Measurements from ENCODE around the gene CNTNAP2. TPM values are rescaled to one million over a fixed set of nuclear protein-coding genes. Genes with fewer than 3 reads are reported as not detected.
A peak's percentile ranks its signal among the peaks of the same experiment; 100 is the strongest.

Gene CNTNAP2
- total and polyA plus RNA-seq, 2 experiments from 2014 or later, result not detected

DNA sequence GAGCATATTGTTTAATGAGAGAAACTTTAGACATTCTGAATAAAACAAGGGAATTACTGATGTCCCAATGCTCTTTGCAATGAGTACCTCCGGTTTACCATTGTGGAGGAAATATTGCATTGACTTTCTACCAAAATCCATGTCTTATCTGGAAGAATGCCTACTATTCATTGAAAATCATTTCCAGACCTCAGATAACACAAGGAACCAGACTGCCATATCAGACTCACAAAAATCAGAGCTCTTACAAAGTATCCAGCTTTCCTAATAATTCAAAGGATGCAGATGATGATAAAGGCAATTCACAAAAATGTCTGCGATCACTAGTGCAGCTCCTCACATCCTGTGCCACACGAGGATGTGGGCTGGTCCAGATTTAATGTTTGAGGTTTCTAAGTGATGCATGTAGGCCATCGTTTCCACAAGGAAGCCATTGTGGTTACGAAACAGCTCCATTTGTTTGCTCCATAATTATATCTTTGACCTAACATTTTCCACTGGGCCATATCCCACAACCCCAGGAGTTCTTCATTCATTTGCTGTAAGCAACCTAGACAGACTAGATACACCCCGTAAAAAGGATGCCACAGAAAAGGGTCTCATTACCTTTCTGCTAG is 1642.8 kb downstream of the CNTNAP2 start:
- no peaks in the 10 kb centered on the region for H3K36me3 ChIP-seq (ENCODE audit: low read depth)
- H3K4me2 ChIP-seq (ENCODE audit: unreplicated experiment), result no peak overlapping the region
- no peaks in the 10 kb centered on the region for H3K4me1 ChIP-seq (ENCODE audit: insufficient read depth)
- no peaks in the 10 kb centered on the region for H3F3A ChIP-seq (ENCODE audit: insufficient read depth)
- DNase-seq, result no peak
- H3K4me3 ChIP-seq, result no peak overlapping the region
- in situ Hi-C loops (cut with MboI), result no loop called here
- TF ChIP-seq EZH2 (IDR thresholded peaks at IDR 0.05; ENCODE audit: insufficient read depth, poor library complexity, severe bottlenecking), result no peak
- no peak for TF ChIP-seq EZH2phosphoT487 (IDR thresholded peaks at IDR 0.05; ENCODE audit: insufficient read depth, low read depth)
- H2AFZ ChIP-seq, result no peak overlapping the region
- no peaks in the 10 kb centered on the region for H4K20me1 ChIP-seq (ENCODE audit: insufficient read depth)
- no peaks in the 10 kb centered on the region for H3K79me2 ChIP-seq (ENCODE audit: insufficient read depth)
- no peaks in the 10 kb centered on the region for H3K9me2 ChIP-seq (ENCODE audit: insufficient read depth)
- H3K27ac ChIP-seq, result no peak overlapping the region
- no peak overlapping the region for H3K9ac ChIP-seq
- no peaks in the 10 kb centered on the region for H3K27me3 ChIP-seq (replicated peaks; ENCODE audit: insufficient read depth)
- H3K9me3 ChIP-seq (ENCODE audit: low read depth), result no peaks in the 10 kb centered on the region
- WGBS, 2 experiments (ENCODE audit: low coverage in 1 of 2, low lambda C conversion rate in 2 of 2, missing lambda C conversion rate in 2 of 2), result 9 to 12% methylated on average over 6 of the region's 6 CpGs

DNA sequence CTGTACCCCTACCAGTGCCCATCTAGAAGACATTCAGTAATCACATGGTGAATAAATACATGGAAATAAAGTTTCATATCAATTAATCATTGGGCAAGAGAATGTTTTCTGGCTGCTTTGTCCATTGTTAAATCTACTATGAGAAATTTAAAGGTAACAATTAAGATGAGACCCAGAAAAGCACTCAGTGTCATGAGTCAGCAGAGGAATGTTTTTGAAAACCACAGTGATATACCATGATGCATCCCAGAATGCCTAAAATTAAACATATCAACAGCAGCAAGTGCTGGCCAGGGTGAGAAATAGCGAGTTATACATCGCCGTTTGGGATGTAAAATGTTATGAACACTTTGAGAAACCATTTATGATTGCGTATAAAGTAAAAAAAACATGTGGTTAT is 1648.7 kb downstream of the CNTNAP2 start:
- no peak for TF ChIP-seq EZH2phosphoT487 (IDR thresholded peaks at IDR 0.05; ENCODE audit: insufficient read depth, low read depth)
- no peak for TF ChIP-seq EZH2 (IDR thresholded peaks at IDR 0.05; ENCODE audit: insufficient read depth, poor library complexity, severe bottlenecking)
- no peak overlapping the region for H3K4me2 ChIP-seq (ENCODE audit: unreplicated experiment)
- in situ Hi-C loops (cut with MboI), result no loop called here
- no peak overlapping the region for H2AFZ ChIP-seq
- no peaks in the 10 kb centered on the region for H3K4me1 ChIP-seq (ENCODE audit: insufficient read depth)
- WGBS, 2 experiments (ENCODE audit: low coverage in 1 of 2, low lambda C conversion rate in 2 of 2, missing lambda C conversion rate in 2 of 2), result 36 to 37% methylated on average over 4 of the region's 4 CpGs
- no peak overlapping the region for H3K9ac ChIP-seq
- no peak overlapping the region for H3K27ac ChIP-seq
- no peaks in the 10 kb centered on the region for H3K9me3 ChIP-seq (ENCODE audit: low read depth)
- H3F3A ChIP-seq (ENCODE audit: insufficient read depth), result no peaks in the 10 kb centered on the region
- H3K4me3 ChIP-seq, result no peak overlapping the region
- H3K9me2 ChIP-seq (ENCODE audit: insufficient read depth), result no peaks in the 10 kb centered on the region
- H4K20me1 ChIP-seq (ENCODE audit: insufficient read depth), result no peaks in the 10 kb centered on the region; the same call in 1 of the 2 replicates
- no peaks in the 10 kb centered on the region for H3K36me3 ChIP-seq (ENCODE audit: low read depth)
- peak; percentile 0 for DNase-seq
- H3K27me3 ChIP-seq (replicated peaks; ENCODE audit: insufficient read depth), result no peaks in the 10 kb centered on the region
- no peaks in the 10 kb centered on the region for H3K79me2 ChIP-seq (ENCODE audit: insufficient read depth)

DNA sequence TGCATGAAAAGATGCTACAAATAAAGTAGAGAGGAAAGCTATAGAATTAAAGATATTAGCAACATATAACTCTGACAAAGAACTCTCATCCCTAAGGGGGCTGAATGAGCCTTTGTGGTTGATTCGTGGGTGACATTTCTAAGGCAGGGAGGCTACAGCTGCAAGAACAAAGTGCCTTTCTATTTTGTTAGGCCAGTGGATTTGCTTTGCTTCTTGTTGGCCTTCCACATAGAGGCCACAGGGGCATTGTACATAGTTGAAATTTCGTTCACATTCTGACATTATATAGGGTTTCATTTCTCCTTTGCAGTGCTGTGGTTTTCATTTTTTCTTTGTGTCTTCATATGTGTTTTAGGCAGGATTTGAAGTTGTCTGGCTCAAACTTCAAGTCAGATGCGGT is 1654.7 kb downstream of the CNTNAP2 start:
- Histone ChIP-seq H3K27ac (no peak overlapping the region), H3K9me3 (ENCODE audit: low read depth) (peaks cover 3% of the 10 kb centered on the region), H3K4me3 (no peak overlapping the region), H2AFZ (no peak overlapping the region), H3K36me3 (ENCODE audit: low read depth) (no peaks in the 10 kb centered on the region), H3K4me1 (ENCODE audit: insufficient read depth) (no peaks in the 10 kb centered on the region), H3K27me3 (replicated peaks; ENCODE audit: insufficient read depth) (no peaks in the 10 kb centered on the region), H3K9ac (no peak overlapping the region), H3K4me2 (ENCODE audit: unreplicated experiment) (no peak overlapping the region), H3F3A (ENCODE audit: insufficient read depth) (no peaks in the 10 kb centered on the region), H3K9me2 (ENCODE audit: insufficient read depth) (0 out of 2 replicates have a peak, but pooled peaks cover 4% of the 10 kb centered on the region), H4K20me1 (ENCODE audit: insufficient read depth) (no peaks in the 10 kb centered on the region; the same call in 1 of the 2 replicates), H3K79me2 (ENCODE audit: insufficient read depth) (no peaks in the 10 kb centered on the region)
- no peak for DNase-seq
- 8 to 9% methylated on average over 3 of the region's 3 CpGs for WGBS, 2 experiments (ENCODE audit: low coverage in 1 of 2, low lambda C conversion rate in 2 of 2, missing lambda C conversion rate in 2 of 2)
- TF ChIP-seq EZH2 (IDR thresholded peaks at IDR 0.05; ENCODE audit: insufficient read depth, poor library complexity, severe bottlenecking) (no peak), EZH2phosphoT487 (IDR thresholded peaks at IDR 0.05; ENCODE audit: insufficient read depth, low read depth) (no peak)
- in situ Hi-C loops (cut with MboI), result no loop called here

DNA sequence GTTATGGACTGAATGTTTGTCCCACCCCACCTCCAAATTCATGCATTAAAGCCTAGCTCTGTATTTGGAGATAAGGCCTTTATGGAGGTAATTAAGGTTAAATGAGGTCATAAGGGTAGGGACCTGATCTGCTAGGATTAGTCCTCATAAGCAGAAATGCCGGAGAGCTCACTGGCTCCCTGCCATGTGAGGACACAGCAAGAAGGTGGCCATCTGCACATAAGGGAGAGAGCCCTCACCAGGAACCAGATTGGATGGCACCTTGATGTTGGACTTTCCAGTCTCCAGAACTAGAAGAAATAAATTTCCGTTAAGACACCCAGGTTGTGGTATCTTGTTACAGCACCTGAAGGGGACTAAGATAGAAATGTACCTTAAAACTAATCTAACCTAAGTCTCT is 1657.9 kb downstream of the CNTNAP2 start:
- H4K20me1 ChIP-seq (ENCODE audit: insufficient read depth), result no peaks in the 10 kb centered on the region
- no peaks in the 10 kb centered on the region for H3K36me3 ChIP-seq (ENCODE audit: low read depth)
- in situ Hi-C loops (cut with MboI), result no loop called here
- H3K9me2 ChIP-seq (ENCODE audit: insufficient read depth), result 0 out of 2 replicates have a peak, but pooled peaks cover 4% of the 10 kb centered on the region
- peaks cover 3% of the 10 kb centered on the region for H3K9me3 ChIP-seq (ENCODE audit: low read depth)
- H3K4me1 ChIP-seq (ENCODE audit: insufficient read depth), result no peaks in the 10 kb centered on the region
- no peaks in the 10 kb centered on the region for H3F3A ChIP-seq (ENCODE audit: insufficient read depth)
- H3K27me3 ChIP-seq (replicated peaks; ENCODE audit: insufficient read depth), result no peaks in the 10 kb centered on the region
- H3K4me2 ChIP-seq (ENCODE audit: unreplicated experiment), result no peak overlapping the region
- H3K4me3 ChIP-seq, result no peak overlapping the region
- H3K27ac ChIP-seq, result no peak overlapping the region
- no peak overlapping the region for H3K9ac ChIP-seq
- no peak overlapping the region for H2AFZ ChIP-seq
- no peak for DNase-seq
- H3K79me2 ChIP-seq (ENCODE audit: insufficient read depth), result no peaks in the 10 kb centered on the region
- 32 to 43% methylated on average over 2 of the region's 2 CpGs for WGBS, 2 experiments (ENCODE audit: low coverage in 1 of 2, low lambda C conversion rate in 2 of 2, missing lambda C conversion rate in 2 of 2)
- TF ChIP-seq EZH2 (IDR thresholded peaks at IDR 0.05; ENCODE audit: insufficient read depth, poor library complexity, severe bottlenecking) (no peak), EZH2phosphoT487 (IDR thresholded peaks at IDR 0.05; ENCODE audit: insufficient read depth, low read depth) (no peak)

All from GM23248 (cell line).